Mesenteric fat pad (tissue), 1 donor: ENCODE results near the gene NDRG3. TPM values are rescaled to one million over a fixed set of nuclear protein-coding genes. Genes with fewer than 3 reads are reported as not detected.

Experiments
- DNase-seq: peaks from one replicate; pipeline ENCODE4 v3.0.0-alpha.2; 2020; ENCODE audit warnings: low spot score
- total RNA-seq: library from RNA; stranded (reverse); fragmentation: NEBNext Ultra II Directional; extraction: Animal tissue kit (Norgen Biotek cat#: 25700); gene quantifications from one replicate; pipeline ENCODE4 v1.2.1, GENCODE V29; 2021
- donor health status: DM: yes; HTN: yes; CAD: no.

Gene NDRG3
- total RNA-seq, 1 donor from 2014 or later, result 18.6 TPM

- DNase-seq, result no peak
These were observed 15.2 kb upstream of the NDRG3 start for GRCh38 chr20:36761125-36761524.

- no peak for DNase-seq
These were observed 14.8 kb upstream of the NDRG3 start for GRCh38 chr20:36760647-36761046.

- DNase-seq, result no peak
These were observed 12.4 kb upstream of the NDRG3 start for GRCh38 chr20:36758276-36758675.

- DNase-seq, result no peak
These were observed 10.6 kb upstream of the NDRG3 start for GRCh38 chr20:36756496-36756895.

- DNase-seq, result no peak
These were observed 8.8 kb upstream of the NDRG3 start for GRCh38 chr20:36754656-36755222.

- no peak for DNase-seq
These were observed 6.7 kb upstream of the NDRG3 start for GRCh38 chr20:36752582-36752981.

GRCh38 chr20:36745234-36745926 lies 510 bp downstream of the NDRG3 start:
- DNase-seq, result no peak

GRCh38 chr20:36744764-36745191 lies 1.1 kb downstream of the NDRG3 start:
- no peak for DNase-seq

GRCh38 chr20:36744243-36744642 lies 1.6 kb downstream of the NDRG3 start:
- DNase-seq, result no peak

GRCh38 chr20:36742558-36742957 lies 3.3 kb downstream of the NDRG3 start:
- no peak for DNase-seq

GRCh38 chr20:36741072-36741471 lies 4.8 kb downstream of the NDRG3 start:
- no peak for DNase-seq

- DNase-seq, result no peak
These were observed 8.7 kb downstream of the NDRG3 start for GRCh38 chr20:36737183-36737499.

GRCh38 chr20:36736451-36737182 lies 9.3 kb downstream of the NDRG3 start:
- no peak for DNase-seq

- DNase-seq, result no peak
These were observed 13.4 kb downstream of the NDRG3 start for GRCh38 chr20:36732456-36732855.

- no peak for DNase-seq
These were observed 16.9 kb downstream of the NDRG3 start for GRCh38 chr20:36728986-36729385.

GRCh38 chr20:36726168-36726567 lies 19.7 kb downstream of the NDRG3 start:
- no peak for DNase-seq

- no peak for DNase-seq
These were observed 25.4 kb downstream of the NDRG3 start for GRCh38 chr20:36720510-36720909.

- DNase-seq, result no peak
These were observed 28.2 kb downstream of the NDRG3 start for GRCh38 chr20:36717657-36718056.

- no peak for DNase-seq
These were observed 28.9 kb downstream of the NDRG3 start for GRCh38 chr20:36717021-36717420.

GRCh38 chr20:36712775-36713174 lies 33.1 kb downstream of the NDRG3 start:
- DNase-seq, result no peak

GRCh38 chr20:36709126-36709525 lies 36.8 kb downstream of the NDRG3 start:
- no peak for DNase-seq

- DNase-seq, result no peak
These were observed 42.4 kb downstream of the NDRG3 start for GRCh38 chr20:36703530-36703929.

GRCh38 chr20:36700438-36700837 lies 45.5 kb downstream of the NDRG3 start:
- DNase-seq, result no peak
